Hematopoietic multipotent progenitor cell treated with erythropoietin and hydrocortisone succinate and interleukin-3 and kit ligand, for 15 days (in vitro differentiated cells): Measurements from ENCODE around the gene SPRR3.

ENCODE experiments used
- DNase-seq: peaks from one replicate; pipeline ENCODE4 v3.0.0-alpha.2; 2015; ENCODE audit warnings: low spot score

The SPRR3 gene

DNA sequence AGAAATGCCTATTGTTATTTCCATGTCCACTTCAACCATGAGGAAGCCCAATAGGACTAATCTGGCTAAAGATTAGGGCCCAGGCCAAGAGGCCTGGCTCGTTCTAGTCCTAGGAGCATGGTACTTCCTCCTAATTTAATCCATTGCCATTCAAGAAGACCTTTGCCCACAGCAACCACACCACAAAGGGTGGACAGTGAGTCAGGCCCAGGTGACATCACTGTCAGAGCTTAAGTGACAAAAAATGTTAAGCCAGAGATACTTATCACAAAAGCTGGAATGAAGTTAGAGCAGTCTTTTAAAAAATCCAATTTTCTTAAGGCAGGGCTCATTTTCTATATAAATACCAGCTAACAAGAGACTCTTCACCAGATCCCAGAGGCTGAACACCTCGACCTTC lies at the start of gene SPRR3:
Gene SPRR3, plus strand, starts transcription at position 368 of the 400 bp plus-strand sequence. CDS start 1,272 bp downstream, outside the sequence.
- DNase-seq: no peak

- DNase-seq: no peak
These were observed 47.8 kb upstream of the SPRR3 start for GRCh38 chr1:152953761-152954160.

DNA sequence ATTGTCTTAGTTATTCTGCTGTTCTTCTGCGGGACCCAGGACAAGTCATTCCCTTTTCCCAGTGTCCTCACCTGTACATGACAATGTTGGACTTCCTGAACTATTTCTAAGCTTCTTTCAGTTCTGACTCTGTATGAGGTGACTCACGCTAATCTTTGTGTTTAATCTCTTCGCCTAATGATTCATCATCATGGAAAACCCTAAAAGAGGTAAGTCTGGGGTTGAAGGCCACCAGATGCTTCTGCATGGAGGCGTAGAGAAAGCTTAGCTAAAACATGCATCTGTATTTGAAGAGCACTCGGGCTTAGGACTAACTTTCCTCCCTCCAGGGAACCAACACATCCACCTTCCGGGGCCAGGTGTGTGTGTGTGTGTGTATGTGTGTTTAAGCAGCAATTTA lies 47.1 kb upstream of the SPRR3 start:
- no peak for DNase-seq

DNA sequence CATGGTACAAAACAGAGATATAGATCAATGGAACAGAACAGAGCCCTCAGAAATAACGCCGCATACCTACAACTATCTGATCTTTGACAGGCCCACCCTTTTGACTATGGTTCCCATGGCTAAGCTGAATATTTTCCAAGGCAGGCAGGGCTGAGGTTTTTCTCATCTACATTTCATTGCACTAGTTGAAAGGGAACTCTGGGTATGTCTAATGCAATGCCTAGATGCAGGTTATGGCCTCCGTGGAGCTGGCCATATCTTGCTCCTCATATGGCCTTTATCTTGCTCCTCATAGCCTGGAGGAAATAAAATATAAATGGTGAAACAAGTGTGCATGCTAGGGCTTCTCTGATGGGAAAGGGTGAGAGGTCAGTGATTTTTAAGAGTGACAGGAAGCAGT lies 44.0 kb upstream of the SPRR3 start:
- no peak for DNase-seq

- DNase-seq: no peak
These were observed 42.3 kb upstream of the SPRR3 start for GRCh38 chr1:152959273-152959672.

DNA sequence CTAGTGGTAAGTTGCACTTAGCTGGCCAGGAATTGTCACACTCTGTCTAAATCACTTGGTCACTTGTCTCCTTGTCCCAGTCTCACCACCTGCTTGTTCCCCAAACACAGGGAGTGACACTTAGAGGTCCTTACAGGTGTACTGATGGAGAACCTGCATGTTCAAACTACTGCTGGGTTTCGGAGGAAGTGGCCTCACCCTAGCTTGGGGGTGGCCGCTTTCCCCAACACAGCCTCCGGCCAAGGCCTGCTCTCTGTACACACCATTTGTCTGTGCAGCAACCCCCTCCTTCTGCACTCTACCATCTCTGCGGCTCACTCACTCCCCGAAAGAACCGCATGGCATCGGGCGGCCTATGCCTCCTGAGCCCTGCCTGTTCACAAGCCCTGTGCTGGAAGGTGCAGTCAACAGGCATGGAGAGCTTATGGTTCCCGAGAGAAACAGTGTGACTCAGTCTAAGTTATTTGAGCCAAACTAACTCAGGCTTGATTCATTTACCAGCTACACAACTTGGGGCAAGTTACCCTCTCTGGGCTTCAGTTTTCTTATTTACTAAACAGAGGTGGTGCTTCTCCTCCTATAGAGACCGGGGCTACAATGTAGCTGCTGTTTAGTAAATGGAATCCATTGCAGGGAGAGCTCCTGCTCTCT lies 41.6 kb upstream of the SPRR3 start:
- DNase-seq: no peak

DNA sequence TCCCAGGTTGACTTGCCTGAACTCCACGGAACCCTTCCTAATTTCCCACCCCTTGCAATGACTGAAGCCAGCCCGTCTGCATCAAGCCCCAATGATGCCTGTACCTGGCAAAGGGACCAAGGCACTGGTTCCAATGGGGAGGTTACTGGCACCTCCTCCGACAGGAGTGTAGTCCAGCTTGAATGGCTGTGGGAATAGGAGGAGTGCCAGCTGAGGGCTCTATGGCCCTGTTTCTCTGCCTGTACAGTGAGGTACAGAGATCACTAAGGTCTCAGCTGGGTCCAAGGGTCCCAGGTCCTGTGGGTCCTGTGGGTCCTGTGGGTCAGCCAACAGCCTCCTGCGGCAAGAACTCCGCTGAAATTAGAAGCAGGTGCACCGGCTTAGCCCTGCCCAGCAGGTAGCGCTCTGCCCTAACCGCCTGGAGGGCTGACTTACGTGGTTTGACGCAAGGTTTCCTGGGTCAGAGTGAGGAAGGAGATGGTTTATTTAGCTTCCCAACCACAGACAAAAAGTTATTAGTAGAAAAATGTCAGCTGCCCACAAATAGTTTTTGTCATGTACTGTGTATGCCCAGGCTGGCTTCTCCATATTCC lies 41.0 kb upstream of the SPRR3 start:
- no peak for DNase-seq

DNA sequence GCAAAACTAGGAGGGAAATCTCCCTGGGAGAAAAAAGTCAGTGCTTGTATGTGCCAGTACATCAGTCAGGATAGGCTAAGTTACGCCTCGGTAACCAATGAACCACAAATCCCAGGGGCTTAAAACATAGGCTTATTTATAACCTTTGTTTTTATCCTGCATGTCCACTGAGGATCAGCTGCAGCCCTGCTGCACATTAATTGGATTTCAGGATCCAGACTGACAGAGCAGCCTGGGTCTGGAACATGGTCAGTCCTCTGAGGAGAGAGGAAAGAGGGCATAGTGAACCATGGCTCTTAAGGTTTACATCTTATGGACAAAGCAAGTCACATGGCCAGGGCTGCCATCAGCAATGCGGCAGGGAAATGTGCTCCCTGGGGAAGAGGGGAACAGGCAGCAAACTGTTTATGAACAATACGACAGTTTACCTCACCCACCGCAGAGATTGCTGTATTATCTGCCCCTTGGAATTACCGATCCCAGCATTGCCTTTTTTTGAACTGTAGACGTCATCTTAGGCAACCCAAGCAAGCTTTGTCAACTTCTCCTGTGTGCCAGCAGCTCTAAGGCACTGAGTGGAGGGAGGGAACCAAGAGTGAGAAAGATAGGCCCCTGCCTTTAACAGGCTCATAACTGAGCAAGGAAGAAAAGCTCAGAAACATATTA lies 40.2 kb upstream of the SPRR3 start:
- no peak for DNase-seq

GRCh38 chr1:152962876-152963415 lies 38.6 kb upstream of the SPRR3 start:
- DNase-seq: no peak

DNA sequence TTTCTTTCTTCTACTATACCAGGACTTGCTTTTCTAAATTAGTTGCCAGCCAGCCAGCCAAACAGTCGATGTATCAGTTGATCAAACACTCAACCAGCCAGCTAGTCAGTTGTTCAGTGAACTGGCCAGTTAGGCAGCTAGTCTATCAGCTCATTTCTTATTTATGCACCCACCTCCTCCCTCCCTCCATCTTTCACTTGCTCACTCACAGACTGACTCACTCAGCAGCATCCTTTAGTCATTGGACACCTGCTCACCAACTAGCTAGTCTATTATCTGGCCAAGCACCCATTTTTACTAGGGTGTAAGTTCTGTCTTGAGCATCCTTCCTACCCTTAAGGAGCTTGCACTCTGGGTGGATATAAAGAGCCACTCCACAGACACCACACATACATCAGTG lies 37.0 kb upstream of the SPRR3 start:
- DNase-seq: no peak

DNA sequence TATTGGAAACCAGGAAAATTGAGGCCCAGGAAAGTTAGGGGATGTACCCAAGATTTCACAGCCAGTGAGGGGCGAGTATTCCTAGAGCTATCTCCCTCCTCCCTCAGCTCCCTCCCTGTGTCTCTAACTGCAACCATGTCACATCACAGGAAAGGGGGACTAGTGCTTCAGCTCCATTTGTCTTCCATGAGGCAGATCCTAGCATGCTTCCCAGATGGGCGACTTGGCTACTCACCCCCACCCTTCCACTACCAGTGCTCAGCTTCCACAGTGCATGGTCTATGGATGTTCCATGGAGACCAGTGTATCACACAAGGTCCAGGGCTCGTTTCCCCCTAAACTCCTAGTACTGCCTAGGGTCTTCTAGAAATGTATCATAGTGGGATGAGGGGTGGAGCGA lies 35.7 kb upstream of the SPRR3 start:
- DNase-seq: no peak

GRCh38 chr1:152967201-152967600 lies 34.3 kb upstream of the SPRR3 start:
- no peak for DNase-seq

DNA sequence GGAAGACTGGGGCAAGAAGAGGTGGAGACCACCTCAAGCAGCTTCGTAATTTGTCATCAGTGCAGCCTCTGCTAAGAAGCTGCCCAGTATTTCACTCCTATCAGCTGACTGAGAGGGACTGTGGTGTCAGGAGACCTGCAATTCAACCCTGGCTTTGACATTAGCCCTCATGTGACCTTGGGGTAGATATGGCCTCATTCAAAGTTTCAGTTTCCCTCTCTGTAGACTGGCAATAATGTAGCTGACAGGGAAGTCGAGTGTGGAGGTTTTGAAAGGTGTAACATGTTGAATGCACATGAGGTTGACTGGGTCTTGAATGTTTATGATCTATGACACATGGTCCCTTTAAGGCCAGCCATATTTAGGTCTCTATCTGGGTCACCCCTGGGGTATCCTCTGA lies 33.3 kb upstream of the SPRR3 start:
- DNase-seq: no peak

DNA sequence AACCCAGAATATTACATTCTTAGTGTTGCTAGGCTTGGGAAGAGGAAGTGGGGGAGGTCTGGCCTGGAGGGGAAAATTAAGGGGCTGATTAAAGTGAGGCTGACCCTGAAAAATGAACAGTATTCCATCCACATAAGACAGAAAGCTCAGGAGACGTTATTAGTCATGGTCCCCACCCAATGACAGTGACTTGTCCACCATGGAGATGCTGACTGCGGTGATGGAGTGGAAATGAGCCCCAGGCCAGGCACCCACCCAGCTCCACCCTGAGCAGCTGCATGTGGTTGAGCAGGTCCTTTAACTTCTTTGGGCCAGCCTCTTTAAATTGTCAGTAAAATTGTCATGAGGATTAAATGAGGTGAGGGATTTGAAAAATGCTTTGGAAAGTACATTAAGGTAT lies 32.5 kb upstream of the SPRR3 start:
- DNase-seq: no peak

- no peak for DNase-seq
These were observed 31.1 kb upstream of the SPRR3 start, which contains the start of gene SPRR4 for GRCh38 chr1:152970495-152970894. Gene SPRR4, plus strand, starts transcription at chr1:152970648. Its CDS starts 1,243 bp downstream, at chr1:152971891.

- DNase-seq: no peak
These were observed 29.2 kb upstream of the SPRR3 start for GRCh38 chr1:152972196-152972886.

- DNase-seq: no peak
These were observed 24.9 kb upstream of the SPRR3 start for GRCh38 chr1:152976688-152977087.

DNA sequence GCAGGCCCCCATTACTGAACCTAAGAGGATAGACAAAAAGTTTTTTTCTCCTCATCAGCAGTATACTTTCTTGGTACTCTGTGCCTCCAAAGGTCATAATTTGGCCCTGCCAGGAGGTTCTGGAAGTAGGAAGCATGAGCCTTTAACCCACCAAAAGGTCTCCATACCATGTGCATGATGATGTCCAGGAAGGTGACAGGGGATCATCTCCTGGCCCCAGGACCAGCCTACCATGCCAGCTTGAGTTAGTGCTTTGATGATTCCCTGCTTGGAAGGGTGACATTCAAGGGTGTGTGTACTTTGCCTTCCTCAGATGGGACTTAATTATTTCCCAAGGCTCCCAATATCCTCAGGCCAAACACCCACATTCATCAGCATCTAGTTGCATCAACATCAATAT lies 23.9 kb upstream of the SPRR3 start:
- DNase-seq: no peak

DNA sequence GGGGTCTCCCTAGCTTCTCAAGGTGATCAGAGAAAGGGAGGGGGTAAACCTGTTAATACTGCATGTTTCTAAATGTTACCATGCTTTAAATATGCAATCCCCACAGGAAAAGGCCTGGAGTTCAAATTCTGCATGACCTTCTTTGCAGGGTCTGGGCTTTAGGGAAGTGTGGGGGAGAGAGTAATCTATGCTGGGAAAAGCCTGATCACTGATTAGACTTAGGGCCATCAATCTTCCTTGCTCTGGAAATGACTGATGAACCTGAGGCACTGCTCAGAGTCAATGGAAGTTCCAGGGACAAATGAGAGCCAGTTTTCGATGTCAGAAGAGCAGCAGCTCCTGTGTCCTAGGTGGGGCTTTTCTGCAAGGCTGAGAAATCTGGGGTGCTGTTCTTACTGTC lies 20.9 kb upstream of the SPRR3 start:
- no peak for DNase-seq

DNA sequence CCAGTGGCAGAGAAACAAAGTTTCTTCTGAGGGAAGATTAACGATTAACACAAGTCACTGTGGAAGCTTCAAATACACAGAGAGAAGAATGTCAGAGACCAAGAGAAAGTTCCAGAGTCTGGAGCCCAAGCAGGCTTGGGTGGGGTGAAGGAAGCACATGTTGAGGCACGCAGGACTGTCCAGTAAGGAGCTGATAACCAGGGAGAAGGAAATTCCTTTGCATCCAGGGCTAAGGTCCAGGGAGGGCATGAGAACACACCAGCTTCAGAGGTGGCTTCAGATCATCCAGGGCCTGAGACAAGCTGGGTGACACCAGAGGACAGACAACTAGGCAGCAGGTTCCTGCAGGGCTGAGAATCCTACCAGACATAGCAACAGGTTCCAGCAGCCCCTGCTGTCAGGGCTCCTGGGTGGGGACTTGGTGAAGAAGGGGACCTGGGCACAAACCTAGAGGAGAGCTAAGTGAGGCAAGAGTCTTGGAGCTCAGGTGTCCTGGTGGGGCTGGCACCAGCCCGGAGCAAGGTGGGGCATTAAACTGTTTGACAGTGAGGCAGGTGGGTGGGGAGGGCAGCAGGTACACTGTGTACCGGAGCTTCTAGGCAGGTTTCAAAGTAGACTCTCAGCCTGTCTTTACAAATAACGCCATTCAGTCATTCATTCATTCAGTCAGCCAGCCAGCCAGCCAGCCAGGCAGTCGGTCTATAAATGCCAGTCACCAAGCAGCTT lies 20.2 kb upstream of the SPRR3 start:
- no peak for DNase-seq

- DNase-seq: no peak
These were observed 19.5 kb upstream of the SPRR3 start for GRCh38 chr1:152982076-152982475.

- no peak for DNase-seq
These were observed 18.3 kb upstream of the SPRR3 start for GRCh38 chr1:152983234-152983633.
